K562 treated with DMSO at 1 percent for 24 hours (cell line): ENCODE data around the gene ASCC3. TPM values are rescaled to one million over a fixed set of nuclear protein-coding genes. Genes with fewer than 3 reads are reported as not detected.

Experiments used
- total RNA-seq: library from RNA; unstranded; fragments of 300-600 nt; gene quantifications from 2 replicates; pipeline ENCODE4 v1.2.3, GENCODE V29; 2022; ENCODE audit warnings: low read depth; ENCODE audit not compliant: insufficient read depth

ASCC3 gene, protein sequence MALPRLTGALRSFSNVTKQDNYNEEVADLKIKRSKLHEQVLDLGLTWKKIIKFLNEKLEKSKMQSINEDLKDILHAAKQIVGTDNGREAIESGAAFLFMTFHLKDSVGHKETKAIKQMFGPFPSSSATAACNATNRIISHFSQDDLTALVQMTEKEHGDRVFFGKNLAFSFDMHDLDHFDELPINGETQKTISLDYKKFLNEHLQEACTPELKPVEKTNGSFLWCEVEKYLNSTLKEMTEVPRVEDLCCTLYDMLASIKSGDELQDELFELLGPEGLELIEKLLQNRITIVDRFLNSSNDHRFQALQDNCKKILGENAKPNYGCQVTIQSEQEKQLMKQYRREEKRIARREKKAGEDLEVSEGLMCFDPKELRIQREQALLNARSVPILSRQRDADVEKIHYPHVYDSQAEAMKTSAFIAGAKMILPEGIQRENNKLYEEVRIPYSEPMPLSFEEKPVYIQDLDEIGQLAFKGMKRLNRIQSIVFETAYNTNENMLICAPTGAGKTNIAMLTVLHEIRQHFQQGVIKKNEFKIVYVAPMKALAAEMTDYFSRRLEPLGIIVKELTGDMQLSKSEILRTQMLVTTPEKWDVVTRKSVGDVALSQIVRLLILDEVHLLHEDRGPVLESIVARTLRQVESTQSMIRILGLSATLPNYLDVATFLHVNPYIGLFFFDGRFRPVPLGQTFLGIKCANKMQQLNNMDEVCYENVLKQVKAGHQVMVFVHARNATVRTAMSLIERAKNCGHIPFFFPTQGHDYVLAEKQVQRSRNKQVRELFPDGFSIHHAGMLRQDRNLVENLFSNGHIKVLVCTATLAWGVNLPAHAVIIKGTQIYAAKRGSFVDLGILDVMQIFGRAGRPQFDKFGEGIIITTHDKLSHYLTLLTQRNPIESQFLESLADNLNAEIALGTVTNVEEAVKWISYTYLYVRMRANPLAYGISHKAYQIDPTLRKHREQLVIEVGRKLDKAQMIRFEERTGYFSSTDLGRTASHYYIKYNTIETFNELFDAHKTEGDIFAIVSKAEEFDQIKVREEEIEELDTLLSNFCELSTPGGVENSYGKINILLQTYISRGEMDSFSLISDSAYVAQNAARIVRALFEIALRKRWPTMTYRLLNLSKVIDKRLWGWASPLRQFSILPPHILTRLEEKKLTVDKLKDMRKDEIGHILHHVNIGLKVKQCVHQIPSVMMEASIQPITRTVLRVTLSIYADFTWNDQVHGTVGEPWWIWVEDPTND (N-terminal part only)
- total RNA-seq = 7.3 and 8.2 TPM in 2 replicates

GRCh38 chr6:100880853-100881706 lies at the start of gene ASCC3:
Gene ASCC3, minus strand, starts transcription at chr6:100881329. Its CDS starts 13,332 bp downstream, at chr6:100867997.

DNA sequence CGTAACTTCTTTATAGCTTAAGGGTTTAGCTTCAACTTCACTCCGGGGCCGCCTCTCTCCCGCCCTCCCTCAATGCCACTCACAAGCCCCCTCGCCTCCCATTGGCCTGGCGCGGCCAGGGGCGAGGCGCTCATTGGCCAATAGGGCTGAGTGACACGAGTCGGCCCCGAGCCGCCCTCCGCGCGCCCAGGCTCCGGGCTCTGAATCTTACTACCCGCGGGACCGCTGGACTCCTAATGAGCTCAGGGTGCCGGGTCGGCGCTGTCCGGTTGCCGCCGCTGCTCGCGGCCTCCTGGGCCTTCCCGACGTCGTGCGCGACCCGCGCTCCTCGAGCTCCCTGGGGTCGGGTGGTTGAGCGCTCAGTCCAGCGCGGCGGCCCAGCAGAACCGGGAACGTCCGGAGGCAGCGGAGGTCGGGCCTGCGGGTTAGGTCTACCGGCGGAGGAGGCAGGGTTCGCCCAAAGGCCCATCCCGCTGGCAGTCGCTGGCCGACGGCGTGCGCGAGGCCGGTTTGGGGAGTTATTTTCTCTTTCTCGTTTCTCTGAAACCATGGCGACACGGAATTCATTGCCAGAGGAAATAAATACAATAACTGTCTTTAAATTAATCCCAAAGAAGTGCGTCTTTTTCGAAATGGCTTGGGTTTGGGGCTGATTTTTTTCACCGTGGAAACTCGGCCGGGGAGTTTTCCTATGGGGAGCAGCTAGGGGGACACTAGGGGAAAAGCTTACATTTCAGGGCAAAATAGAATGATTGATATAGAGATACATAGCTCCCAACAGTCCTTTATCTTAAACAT lies 416.0 kb downstream of the ASCC3 start, which contains the start of gene SIM1:
TSS of gene SIM1 (minus strand) at position 19 of the 798 bp plus-strand sequence. CDS start 1,453 bp downstream, outside the sequence.

